GM12872 (cell line): Measurements from ENCODE around the gene GSKIP.

ENCODE experiments used
- TF ChIP-seq, protein P1 (sequence below): IDR thresholded peaks from 3 replicates; pipeline ENCODE4 v1.5.1; 2011; ENCODE audit warnings: low read depth, mild to moderate bottlenecking, low read length, moderate library complexity; ENCODE audit not compliant: insufficient read depth

GSKIP gene

DNA sequence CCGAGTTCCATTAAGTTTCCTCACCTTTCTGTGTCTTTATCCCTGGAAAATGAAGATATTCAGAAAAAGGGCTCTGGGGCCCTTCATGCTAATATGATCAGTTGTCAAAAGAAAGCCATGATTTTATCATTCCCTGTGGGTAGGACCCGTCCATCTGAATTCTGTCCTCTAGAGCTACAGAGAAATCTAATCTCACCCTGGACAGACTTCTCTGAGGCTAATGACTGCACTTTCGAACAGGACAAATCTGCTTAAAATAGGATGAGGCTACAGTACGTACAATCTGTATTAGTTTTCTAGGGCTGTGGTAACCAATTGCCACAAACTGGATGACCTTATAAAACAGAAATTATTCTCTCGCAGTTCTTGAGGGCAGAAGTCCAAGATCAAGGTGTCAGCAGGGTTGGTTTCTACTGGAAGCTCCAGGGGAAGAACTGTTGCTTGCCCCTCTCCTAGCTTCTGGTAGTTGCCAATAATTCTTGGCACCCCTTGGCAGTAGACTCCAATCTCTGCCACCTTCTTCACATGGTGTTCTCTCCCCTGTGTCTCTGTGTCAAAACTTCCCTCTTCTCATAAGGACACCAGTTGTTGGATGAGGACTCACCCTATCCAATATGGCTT is 29.9 kb downstream of the GSKIP start:
- TF ChIP-seq, protein P1, sequence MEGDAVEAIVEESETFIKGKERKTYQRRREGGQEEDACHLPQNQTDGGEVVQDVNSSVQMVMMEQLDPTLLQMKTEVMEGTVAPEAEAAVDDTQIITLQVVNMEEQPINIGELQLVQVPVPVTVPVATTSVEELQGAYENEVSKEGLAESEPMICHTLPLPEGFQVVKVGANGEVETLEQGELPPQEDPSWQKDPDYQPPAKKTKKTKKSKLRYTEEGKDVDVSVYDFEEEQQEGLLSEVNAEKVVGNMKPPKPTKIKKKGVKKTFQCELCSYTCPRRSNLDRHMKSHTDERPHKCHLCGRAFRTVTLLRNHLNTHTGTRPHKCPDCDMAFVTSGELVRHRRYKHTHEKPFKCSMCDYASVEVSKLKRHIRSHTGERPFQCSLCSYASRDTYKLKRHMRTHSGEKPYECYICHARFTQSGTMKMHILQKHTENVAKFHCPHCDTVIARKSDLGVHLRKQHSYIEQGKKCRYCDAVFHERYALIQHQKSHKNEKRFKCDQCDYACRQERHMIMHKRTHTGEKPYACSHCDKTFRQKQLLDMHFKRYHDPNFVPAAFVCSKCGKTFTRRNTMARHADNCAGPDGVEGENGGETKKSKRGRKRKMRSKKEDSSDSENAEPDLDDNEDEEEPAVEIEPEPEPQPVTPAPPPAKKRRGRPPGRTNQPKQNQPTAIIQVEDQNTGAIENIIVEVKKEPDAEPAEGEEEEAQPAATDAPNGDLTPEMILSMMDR: no peak

DNA sequence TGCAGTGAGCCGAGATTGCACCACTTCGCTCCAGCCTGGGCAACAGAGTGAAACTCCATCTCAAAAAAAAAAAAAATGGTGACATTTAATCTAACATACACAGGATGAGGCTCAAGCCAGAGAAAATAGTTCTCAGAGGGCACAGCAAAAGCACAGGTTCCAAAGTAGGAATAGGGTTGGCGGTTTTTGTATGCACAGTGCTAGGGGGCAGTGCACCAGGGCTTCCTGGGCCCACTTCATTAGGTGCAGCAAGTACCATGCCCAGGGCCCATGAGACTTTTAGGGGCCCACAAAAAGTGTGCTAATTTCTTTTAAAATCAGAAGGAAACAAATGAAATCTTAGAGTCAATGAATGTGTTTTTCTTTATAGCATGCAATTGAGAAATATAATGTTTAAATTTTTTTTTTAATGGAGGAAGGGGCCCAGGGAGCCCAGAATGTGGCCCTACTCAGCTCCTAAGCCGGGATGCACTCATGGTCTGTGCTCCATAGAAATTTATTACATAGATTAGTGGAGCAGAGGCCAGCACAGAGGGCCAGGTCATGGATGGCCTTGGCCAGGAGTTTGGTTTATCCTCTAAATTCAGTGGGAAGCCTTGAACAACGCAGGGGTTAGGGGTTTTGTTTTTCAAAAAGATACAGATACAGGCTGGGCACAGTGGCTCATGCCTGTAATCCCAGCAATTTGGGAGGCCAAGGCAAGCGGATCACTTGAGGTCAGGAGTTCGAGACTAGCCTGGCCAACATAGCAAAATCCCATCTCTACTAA is 30.9 kb downstream of the GSKIP start:
- TF ChIP-seq, protein P1: no peak

DNA sequence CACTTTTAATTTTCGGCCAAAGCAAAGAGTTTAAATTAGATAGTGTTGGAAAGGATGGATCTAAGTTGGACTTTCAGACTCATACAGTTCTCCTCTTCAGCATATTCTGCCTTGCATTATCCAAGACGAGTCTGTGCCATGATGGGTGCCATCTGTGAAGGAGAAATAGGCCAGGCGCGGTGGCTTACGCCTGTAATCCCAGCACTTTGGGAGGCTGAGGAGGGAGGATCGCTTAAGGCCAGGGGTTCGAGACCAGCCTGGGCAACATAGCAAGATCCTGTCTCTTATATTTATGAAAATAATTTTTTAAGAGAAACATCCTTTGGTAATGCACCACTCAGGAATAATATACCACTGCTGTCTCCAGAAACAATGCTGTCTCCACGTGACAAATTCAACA is 35.1 kb downstream of the GSKIP start:
- TF ChIP-seq, protein P1: no peak

DNA sequence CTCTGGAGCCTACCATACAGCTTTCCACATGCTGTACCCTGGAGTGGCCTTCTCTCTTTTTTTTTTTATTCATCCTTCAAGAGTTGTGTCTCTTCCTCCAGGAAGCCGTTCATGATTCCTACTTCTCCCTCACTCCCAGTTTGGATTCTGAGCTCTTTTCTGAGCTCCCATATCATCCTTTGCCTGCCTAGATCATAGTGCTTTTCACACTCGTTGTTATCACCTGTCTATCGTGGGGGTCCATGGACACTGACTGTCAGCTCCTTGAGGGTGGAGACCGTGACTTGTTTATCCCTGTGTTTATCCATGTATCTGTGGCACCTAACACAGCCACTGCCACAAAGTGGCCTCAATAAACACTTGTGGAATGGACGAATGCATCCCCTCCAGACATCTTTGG is 35.6 kb downstream of the GSKIP start:
- TF ChIP-seq, protein P1: no peak

DNA sequence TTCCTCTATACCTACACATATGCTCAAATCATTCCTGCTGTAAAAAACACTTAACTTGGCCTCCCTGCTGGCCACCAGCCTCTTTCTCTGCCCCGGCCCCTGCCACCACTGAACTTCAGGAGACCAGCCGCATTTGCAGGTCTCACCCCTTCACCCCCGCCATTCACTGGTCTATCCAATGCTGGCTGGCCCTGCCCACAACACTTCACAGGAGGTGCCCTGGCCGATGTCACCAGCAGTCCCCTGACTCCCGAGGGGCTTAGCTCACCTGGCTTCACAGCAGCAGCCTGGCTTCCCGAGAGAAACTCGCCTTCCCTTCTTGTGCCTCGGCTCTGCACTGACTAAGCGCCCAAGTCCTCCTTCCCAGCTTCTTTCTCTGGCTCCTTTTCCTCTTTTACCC is 36.1 kb downstream of the GSKIP start:
- TF ChIP-seq, protein P1: no peak

DNA sequence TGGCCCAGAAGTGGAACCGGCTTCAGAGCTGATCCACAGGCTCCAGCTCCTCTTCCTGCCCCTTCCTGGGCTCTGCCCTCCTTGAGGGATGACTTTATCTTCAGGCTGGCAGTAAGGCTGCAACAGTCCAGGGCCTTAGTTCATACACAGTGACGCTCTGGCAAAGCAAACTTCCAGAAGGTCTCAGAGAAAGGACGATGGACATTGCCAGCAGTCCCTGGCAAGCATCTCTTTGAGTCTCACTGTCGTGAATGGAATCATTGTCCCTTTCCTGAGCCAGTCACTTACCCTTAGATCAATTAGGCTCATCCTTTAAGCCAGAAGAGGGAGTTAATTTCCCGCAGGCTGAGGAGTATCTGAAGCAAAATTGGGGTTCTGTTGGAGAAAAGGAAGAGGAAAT is 37.2 kb downstream of the GSKIP start:
- TF ChIP-seq, protein P1: no peak

DNA sequence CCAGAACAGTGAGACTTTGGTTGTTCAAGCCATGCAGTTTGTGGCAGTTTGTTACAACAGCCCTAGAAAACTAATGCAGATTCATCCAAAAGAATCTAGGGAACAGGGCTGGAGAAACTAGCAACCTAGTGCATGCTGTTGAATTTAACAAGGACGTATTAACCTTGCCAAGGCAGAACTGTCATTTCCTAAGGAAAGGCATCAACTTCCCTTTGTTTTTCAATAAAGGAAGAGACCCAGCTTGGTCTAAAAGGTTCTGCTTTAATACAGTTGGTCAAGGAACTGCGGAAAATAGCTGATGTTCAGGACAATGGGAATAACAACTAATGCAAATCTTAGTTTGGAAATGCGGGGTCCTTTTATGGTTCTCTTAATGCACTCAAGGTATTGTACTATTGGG is 40.1 kb downstream of the GSKIP start:
- TF ChIP-seq, protein P1: no peak
